Stimulated activated CD8-positive, alpha-beta memory T cell treated with anti-CD3 and anti-CD28 coated beads, Interleukin-2, amount 100 ng/mL, for 48 hours (primary cell): Measurements from ENCODE around the gene CHCHD4.
"Not testable (repeated sequence)": the region's sequence is repeated elsewhere in the genome, so short reads cannot be mapped to it uniquely, and the experiment has no call there.

Experiments
- DNase-seq, 2 donors: peaks; one replicate each; pipeline ENCODE4 v3.0.0-alpha.2; 2020; ENCODE audit warnings: low read depth in 2 of 2

Gene CHCHD4

DNA sequence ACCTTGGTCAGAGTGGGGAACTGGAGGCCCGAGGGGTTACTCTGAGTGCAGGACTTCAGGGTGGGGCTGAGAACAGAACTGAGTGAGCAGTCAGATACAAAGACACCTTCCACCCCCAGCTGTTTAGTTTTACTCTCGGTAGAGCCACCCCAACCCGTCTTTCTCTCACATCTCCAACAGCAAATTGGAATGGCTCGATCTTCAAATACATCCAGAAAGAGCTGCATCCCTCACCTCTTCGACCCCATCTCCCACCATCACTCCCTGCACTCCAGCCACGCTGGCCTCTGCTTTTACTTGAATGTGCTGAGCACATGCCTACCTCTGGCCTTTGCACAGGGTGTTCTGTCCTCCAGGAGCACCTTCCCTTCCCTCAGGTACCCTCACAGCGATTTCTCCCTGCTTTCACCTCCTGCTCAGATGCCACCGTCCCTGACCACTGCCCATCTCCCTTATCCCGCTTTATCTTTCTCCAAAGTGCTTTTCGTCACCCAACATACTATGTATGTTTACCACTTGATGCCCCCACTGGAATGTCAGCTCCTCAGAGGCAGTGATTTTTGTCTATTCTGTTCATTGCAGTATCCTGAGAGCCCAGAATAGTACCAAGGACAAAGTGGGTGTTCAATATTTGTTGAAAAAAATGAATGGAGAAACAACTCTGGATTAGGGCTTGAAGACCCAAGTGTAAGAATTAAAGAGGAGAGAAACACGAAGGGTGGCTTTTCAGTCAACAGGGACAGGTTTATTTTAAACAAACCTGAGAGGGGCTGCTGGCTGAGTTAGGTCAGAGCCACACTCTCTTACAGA lies 4.4 kb downstream of the CHCHD4 start:
- no peak for DNase-seq

DNA sequence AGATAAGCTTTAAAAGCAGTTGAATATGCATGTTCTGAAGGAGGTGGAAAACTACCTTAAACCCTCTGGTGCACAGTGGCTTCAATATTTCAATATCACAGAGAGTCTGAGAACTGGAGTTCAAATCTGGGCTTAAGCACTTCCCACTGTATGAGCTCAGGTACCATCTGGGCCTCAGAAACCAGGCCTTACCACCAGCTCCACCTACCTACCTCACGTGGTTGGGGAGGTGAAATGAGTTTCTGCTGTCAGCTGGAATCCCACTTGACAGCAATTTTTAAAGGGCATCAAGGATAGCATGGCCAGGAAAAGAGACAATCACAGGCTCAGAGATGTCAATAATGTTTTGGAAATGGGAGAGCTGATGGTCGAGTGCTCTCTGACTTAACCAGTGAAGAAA lies 5.0 kb downstream of the CHCHD4 start:
- DNase-seq: no peak

DNA sequence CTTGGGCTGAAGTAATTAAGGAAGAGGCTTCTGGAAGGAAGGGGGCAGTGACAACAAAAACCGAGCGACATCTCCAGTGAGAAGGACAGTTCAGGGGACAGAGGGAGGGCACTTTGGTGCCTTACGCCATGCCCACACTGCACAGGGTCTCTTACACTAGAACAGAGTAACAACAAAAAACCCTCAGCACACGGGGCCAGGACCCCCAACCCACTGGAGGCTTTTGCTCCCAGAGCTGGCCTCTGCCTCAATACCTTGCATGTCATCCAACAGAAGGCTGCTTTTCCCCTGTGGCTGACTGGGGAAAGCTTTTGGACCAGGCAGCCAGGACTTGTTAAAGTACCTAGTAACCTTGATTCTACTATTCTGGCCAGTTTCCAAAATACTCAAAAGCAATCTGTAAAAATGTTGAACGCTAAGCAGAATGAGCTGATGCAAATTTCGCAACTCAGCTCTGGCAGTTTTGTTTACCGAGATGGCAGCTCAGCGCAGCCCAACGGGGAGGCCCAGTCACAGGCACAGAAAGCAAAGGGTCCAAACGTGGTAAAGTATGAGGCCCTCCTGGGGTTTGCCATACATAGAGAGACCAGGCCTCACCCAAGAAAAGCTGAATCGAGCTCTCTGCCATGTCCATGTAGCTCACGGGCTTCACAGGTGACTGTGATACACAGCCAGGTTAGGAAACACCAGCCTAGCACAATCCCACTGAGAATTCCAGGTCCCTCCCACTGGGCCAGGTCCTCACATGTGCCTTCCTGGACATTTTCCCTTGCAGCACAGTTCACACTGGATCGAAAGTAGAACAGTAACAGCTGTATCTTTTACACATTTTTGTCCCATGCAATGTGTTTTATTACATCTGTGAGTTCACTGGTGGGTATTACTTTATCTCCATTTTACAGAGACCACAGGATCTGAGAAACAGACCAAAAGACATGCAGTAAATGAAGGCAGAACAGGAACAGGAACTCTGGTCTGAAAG lies 6.0 kb downstream of the CHCHD4 start:
- no peak for DNase-seq

DNA sequence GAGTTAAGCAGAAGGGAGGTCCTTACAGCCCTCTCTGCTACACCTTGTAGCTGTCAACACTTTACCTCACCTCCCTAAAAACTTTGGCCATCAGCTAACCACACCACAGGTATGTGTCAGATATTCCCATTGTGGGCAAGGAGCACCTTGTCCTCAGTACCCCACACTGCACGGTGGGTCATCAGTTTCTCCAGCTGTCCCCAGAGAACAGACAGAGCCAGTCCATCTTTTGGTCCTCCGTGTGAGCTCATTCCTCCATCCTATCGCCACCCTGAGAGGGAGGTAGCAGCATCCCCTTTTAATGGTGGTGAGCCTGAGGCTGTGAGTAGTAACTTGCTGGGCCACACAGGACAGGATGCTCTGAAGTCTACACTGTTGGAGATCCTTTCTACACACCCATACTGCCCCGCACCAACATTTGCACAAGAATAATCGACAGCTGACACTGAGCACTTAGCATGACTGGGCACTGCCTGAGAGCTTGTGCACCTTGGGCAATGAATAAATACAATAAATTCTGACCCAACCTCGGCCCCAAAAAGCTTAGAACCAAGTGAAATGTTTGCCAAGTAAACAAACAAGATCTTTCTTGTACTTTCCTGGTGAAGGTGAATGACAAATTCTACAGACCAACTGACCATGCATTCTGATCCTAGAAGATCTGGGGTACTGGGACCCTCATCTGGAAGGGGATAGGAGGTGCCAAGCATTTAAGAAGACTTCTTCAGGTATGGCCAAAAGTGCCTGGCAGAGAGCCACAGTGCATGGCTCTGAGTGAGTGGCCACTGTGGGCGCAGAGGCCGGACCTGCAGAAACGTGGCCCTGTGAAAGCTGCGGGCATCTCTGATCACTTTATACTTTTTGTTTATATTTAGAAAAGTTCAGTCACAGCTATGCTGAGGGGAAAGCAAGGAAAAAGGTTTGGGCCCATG lies 6.9 kb downstream of the CHCHD4 start:
- no peak for DNase-seq

DNA sequence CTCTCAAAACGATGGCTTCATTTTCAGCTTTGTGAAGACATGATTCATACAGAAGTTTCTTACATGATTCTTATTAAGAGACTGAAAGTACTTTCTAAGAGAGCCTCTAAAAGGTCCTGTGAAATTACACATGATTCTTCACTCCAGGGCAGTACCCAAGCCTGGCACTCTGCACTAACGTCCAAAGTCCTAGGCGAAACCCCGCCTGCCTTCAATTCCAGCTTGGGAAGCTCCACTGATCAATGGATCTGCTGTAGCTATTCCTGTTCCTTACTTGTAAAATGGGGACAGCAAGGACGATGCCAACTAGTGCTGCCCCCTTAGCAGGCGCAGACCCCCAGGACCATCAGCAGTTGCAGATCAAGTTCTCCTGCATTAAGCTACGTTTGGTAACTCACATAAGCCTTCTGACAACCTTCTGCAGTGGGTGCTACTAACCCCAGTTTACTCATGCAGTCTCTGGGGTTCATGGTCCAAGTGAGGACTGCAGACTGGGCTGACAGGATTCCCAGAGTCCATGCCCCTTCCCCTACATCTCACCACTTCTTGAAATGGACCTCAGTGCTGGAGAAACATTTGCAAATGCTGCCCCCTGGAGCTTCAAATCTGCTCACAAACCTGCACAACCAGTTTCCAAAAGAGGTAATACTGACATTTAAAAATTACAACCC lies 10.6 kb downstream of the CHCHD4 start:
- no peak for DNase-seq

DNA sequence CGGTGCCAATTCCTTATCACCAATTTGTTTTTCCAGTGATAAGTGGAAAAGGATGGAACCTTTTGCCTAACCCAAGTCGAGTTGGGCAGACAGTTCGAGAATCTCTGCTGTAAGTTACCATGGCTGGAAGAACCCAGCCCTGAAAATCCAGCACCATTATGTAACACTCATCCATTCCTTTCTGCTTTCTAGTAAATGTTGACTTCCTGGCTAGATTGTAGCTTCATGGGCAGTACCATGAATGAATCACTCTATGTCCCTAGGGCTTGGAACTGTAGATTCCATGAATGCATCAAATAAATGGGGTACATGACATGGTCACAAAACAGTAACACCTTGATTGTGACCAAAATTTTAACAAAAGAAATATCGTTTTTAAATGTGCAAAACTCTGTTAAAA lies 14.0 kb downstream of the CHCHD4 start:
- no peak for DNase-seq

DNA sequence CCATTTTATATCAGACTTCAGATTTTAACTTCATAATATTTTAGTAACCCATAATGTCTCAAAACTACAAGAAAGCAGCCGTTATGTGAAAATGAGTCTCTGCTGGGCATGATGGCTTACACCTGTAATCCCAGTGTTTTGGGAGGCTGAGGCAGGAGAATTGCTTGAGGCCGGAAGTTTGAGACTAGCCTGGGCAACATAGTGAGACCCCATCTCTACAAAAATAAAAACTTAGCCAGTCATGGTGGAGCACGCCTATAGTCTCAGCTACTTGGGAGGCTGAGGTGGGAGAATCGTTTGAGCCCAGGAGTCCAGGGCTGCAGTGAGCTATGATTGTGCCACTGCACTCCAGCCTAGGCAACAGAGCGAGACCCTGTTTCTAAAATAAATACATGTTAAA lies 14.8 kb downstream of the CHCHD4 start:
- DNase-seq: not testable (repeated sequence)

DNA sequence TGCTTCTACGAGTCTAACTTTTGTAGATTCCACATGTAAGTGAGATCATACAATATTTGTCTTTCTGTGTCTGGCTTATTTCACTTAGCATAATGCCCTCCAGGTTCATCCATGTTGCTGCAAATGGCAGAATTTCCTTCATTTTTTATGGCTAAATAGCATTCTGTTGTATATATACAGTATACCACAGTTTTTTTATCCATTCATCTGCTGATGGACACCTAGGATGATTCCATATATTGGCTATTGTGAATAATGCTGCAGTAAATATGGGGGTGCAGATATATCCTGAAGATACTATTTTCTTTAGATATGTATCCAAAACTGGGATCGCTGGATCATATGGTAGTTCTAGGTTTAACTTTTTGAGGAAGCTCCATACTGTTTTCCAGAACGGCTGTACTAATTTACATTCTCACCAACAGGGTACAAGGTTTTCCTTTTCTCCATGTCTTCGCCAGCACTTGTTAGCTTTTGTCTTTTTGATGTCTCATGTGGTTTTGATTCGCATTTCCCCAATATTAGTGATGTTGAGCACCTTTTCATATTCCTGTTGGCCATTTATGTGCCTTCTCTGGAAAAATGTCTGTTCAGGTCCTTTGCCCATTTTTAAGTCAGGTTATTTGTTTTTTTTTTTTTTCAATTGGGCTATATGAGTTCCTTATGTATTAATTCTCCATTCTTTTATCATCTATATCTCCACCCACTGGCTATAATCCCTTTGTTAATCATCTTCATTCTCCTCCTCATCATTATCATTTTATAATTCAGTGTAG lies 26.9 kb downstream of the CHCHD4 start:
- DNase-seq: no peak

DNA sequence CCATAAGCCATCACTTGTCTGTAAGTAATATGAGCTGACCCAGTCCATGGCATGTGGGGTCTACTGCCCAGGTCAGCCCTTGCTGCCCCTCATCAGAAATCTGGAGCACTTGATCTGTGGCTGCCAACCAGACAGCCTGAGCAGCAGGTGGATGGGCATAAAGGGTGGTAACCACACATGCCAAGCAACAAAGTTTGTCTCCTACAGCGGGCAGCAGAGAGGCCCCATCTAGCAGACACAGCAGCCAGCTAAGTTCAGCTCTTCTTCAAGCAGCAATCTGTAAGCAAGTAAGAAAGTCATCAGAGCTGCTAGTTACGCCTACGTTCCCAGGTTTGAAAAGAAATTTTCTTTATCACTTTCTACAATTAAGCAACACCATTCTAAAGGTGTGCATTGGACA lies 27.9 kb downstream of the CHCHD4 start:
- no peak for DNase-seq

DNA sequence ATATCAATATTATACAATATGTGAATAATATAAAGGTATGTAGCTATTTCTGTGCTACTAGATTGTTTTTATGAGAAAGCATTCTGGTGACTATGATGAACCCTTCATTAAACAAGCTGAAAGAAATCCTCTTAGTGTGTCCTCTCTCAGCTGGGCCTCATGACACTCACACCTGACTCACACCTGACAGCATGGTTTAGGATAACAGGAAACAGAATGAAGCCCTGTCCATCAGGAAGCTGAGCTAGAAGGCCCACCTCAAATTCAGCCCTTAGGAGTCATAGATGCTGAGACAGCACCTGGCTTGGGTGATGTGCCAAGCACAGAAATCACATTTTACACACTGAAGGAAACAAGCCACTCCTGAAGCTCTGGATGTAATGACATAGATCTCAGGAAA lies 30.8 kb downstream of the CHCHD4 start:
- DNase-seq: no peak

DNA sequence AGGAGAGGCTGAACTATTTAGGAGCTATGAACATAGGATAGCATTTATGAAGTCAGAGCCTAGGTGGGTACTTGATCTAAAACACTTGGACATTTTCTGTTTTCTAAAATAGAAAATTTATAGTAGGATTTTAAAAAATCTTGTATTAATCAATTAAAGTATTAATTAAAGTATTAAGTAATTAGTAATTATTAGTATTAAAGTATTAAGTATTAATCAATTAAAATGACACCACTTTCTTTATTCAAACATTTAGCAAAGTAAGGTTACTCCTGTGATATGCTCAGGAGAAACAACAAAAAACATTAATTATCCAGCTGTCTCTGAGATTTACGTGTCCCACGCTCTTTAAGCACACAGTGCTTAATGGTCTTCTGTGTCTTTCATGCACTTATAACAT lies 32.2 kb downstream of the CHCHD4 start:
- DNase-seq: no peak

DNA sequence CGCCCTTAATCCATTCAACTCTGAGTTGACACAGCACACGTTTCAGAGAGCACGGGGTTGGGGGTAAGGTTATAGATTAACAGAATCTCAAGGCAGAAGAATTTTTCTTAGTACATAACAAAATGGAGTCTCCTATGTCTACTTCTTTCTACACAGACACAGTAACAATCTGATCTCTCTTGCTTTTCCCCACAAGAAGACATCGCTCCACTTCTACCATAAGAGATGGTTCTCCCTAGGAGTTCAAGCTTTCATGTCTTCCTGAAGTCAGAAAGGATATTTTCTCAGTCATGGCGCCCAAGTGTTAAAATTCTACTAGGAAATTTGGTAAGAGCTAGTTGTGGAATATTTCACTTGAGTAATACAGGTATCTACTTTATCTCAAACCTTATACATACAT lies 32.7 kb downstream of the CHCHD4 start:
- not testable (repeated sequence) for DNase-seq

DNA sequence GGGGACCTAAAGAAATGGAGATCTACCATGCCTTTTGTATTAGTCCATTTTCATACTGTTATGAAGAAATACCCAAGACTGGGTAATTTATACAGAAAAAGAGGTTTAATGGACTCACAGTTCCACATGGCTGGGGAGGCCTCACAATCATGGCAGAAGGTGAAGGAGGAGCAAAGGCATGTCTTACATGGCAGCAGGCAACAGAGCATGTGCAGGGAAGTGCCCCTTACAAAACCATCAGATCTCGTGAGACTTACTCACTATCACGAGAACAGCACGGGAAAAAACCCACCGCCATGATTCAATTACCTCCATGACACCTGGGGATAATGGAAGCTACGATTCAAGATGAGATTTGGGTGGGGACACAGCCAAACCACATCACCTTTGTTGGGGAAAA lies 37.2 kb downstream of the CHCHD4 start:
- not testable (repeated sequence) for DNase-seq

DNA sequence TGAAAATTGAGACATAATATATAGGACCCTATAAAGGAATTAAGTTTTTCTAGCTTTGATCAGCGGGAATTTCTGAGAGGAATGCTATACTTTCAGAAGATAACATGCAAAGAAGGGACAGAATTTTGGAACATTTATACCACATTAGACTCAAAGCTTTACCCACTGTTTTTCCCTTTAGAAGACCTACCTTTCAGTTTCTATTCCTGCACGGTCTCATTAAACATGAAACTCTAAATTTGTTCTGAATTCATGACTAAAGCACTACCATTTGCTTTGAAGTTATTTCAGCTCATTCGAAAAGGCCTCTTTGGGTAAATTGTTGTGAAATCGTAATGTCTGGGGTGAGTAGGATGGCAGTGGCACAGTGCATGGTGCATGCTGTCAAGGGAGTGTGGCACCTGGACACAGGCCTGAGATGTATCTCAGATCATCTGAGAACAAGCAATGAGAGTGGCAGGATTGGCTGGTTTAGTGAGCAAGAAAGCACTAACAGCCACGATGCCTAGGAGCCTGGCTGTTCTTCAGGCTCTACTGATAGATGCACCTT lies 42.5 kb downstream of the CHCHD4 start:
- DNase-seq: no peak

DNA sequence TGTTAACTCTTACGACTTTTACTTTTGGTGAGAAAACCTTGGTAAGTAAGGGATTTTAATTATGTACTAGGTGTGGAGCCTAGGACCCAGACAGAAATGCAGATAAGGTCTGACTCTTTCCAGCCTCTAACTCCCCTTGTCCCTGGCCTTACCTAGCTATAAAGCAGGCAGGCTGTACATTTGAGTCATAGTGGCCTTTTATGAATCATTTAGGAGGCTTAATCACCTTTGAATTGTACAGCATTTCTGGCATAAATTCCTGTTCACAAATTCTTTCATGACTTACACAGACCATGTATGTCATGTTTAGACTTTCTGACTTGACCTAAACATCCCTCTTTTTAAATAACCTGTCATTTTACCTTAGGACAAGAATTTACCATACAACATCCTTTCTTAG lies 47.4 kb downstream of the CHCHD4 start:
- no peak for DNase-seq

DNA sequence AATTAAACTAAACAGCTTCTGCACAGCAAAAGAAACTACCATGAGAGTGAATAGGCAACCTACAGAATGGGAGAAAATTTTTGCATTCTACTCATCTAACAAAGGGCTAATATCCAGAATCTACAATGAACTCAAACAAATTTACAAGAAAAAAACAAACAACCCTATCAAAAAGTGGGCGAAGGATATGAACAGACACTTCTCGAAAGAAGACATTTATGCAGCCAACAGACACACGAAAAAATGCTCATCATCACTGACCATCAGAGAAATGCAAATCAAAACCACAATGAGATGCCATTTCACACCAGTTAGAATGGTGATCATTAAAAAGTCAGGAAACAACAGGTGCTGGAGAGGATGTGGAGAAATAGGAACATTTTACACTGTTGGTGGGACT lies 49.4 kb downstream of the CHCHD4 start:
- DNase-seq: not testable (repeated sequence)

DNA sequence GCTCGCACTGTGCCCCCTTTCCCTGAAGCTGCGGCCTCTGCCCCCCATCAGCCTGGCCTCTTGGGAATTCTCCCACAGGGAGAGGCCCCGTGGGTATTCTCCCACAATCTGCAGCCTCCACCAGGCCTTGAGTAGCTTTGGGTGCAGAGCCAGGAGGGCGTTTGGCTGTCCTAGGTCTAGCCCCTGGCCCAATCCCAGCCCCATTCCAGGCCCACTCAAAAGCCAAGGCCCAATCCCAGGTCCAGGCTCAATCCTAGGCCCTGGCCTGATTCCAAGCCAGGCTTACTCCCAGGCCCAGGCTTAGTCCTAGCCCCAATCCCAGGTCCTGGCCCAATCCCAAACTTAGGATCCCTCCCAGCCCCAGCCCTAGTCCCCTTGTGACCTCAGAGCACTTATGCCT lies 59.8 kb downstream of the CHCHD4 start:
- no peak for DNase-seq

DNA sequence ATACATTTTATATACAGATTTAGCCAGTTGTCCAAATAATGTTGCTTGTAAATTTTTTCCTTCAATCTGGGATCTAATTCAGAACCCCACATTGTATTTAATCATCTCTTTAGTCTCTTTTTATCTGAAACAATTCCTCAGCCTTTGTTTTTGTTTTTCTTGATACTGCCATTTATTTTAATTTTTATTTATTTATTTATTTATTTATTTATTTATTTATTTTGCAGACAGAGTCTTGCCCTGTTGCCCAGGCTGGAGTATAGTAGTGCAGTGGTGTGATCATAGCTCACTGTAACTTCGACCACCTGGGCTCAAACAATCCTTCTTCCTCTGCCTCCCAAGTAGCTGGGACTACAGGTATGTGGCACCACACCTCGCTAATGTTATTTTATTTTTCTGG lies 61.5 kb downstream of the CHCHD4 start:
- no peak for DNase-seq
